ENCODE data around the gene FAM216A.
A peak's percentile ranks its signal among the peaks of the same experiment; 100 is the strongest.
"Not testable (repeated sequence)": the region's sequence is repeated elsewhere in the genome, so short reads cannot be mapped to it uniquely, and the experiment has no call there.

FAM216A gene

GRCh38 chr12:110468214-110469048 is at the start of gene FAM216A, which contains the start of gene GPN3:
Gene FAM216A (plus strand): TSS chr12:110468845. CDS start chr12:110468876, 31 bp downstream.
Gene GPN3 (minus strand): TSS chr12:110468257. CDS start chr12:110468203, 54 bp downstream.
- peak within 1 kb of the TSS; percentile 77 for H3K4me3 ChIP-seq (ENCODE audit: low read length)
- peak; percentile 99 for DNase-seq (ENCODE audit: low read depth)
- TF ChIP-seq CTCF (IDR thresholded peaks at IDR 0.05; ENCODE audit: insufficient read depth, low read depth, low read length, missing control alignments) = no peak

- DNase-seq (ENCODE audit: low read depth); H3K4me3 ChIP-seq (ENCODE audit: low read length): not testable (repeated sequence)
Observed at GRCh38 chr12:110420644-110421043, 48.0 kb upstream of the FAM216A start.

- TF ChIP-seq CTCF (IDR thresholded peaks at IDR 0.05; ENCODE audit: insufficient read depth, low read depth, low read length, missing control alignments) = no peak
- DNase-seq (ENCODE audit: low read depth) = no peak
- H3K4me3 ChIP-seq (ENCODE audit: low read length) = no peak overlapping the region
Observed at GRCh38 chr12:110421159-110421661, 47.4 kb upstream of the FAM216A start.

- no peak for DNase-seq (ENCODE audit: low read depth)
- TF ChIP-seq CTCF (IDR thresholded peaks at IDR 0.05; ENCODE audit: insufficient read depth, low read depth, low read length, missing control alignments) = no peak
- H3K4me3 ChIP-seq (ENCODE audit: low read length) = no peak overlapping the region
Observed at GRCh38 chr12:110421701-110422100, 46.9 kb upstream of the FAM216A start.

- no peak overlapping the region for H3K4me3 ChIP-seq (ENCODE audit: low read length)
- TF ChIP-seq CTCF (IDR thresholded peaks at IDR 0.05; ENCODE audit: insufficient read depth, low read depth, low read length, missing control alignments) = no peak
- no peak for DNase-seq (ENCODE audit: low read depth)
Observed at GRCh38 chr12:110424237-110424636, 44.4 kb upstream of the FAM216A start.

GRCh38 chr12:110426406-110426805 is 42.2 kb upstream of the FAM216A start:
- DNase-seq (ENCODE audit: low read depth) = no peak
- no peak for TF ChIP-seq CTCF (IDR thresholded peaks at IDR 0.05; ENCODE audit: insufficient read depth, low read depth, low read length, missing control alignments)
- H3K4me3 ChIP-seq (ENCODE audit: low read length) = no peak overlapping the region

GRCh38 chr12:110429676-110430075 is 39.0 kb upstream of the FAM216A start:
- not testable (repeated sequence) for DNase-seq (ENCODE audit: low read depth); H3K4me3 ChIP-seq (ENCODE audit: low read length)
